GM18502 (cell line): ENCODE measurements around the gene INSC.
A peak's percentile ranks its signal among the peaks of the same experiment; 100 is the strongest.

Experiments
- ATAC-seq: cut with Tn5 transposase; IDR thresholded peaks from one replicate; pipeline ENCODE4 v1.9.1; 2021; ENCODE audit warnings: mild to moderate bottlenecking; ENCODE audit not compliant: unreplicated experiment, poor library complexity

INSC gene

GRCh38 chr11:15144347-15144746, 29.6 kb downstream of the INSC start:
- no peak for ATAC-seq

GRCh38 chr11:15145151-15145550, 30.4 kb downstream of the INSC start:
- ATAC-seq, result no peak

GRCh38 chr11:15145615-15146014, 30.9 kb downstream of the INSC start:
- no peak for ATAC-seq

- no peak for ATAC-seq
Measured at GRCh38 chr11:15146271-15147003, 31.7 kb downstream of the INSC start.

GRCh38 chr11:15148169-15148568, 33.4 kb downstream of the INSC start:
- no peak for ATAC-seq

GRCh38 chr11:15149050-15149449, 34.3 kb downstream of the INSC start:
- no peak for ATAC-seq

- no peak for ATAC-seq
Measured at GRCh38 chr11:15150507-15150906, 35.8 kb downstream of the INSC start.

- ATAC-seq, result no peak
Measured at GRCh38 chr11:15153231-15153630, 38.5 kb downstream of the INSC start.

GRCh38 chr11:15157181-15157580, 42.5 kb downstream of the INSC start:
- ATAC-seq, result no peak

GRCh38 chr11:15157606-15158137, 42.9 kb downstream of the INSC start:
- no peak for ATAC-seq

- no peak for ATAC-seq
Measured at GRCh38 chr11:15158351-15159015, 43.8 kb downstream of the INSC start.

GRCh38 chr11:15159085-15159484, 44.4 kb downstream of the INSC start:
- peak; percentile 84 for ATAC-seq

- no peak for ATAC-seq
Measured at GRCh38 chr11:15161790-15162189, 47.1 kb downstream of the INSC start.

GRCh38 chr11:15163136-15163535, 48.4 kb downstream of the INSC start:
- no peak for ATAC-seq

GRCh38 chr11:15166204-15166603, 51.5 kb downstream of the INSC start:
- no peak for ATAC-seq

- ATAC-seq, result no peak
Measured at GRCh38 chr11:15169815-15170551, 55.3 kb downstream of the INSC start.

- no peak for ATAC-seq
Measured at GRCh38 chr11:15170698-15171097, 56.0 kb downstream of the INSC start.

GRCh38 chr11:15171956-15172355, 57.2 kb downstream of the INSC start:
- ATAC-seq, result no peak

GRCh38 chr11:15175831-15176230, 61.1 kb downstream of the INSC start:
- no peak for ATAC-seq

GRCh38 chr11:15176646-15177163, 62.0 kb downstream of the INSC start:
- no peak for ATAC-seq

- ATAC-seq, result no peak
Measured at GRCh38 chr11:15177491-15177890, 62.8 kb downstream of the INSC start.
